ENCODE measurements around the gene PLBD1. TPM values are rescaled to one million over a fixed set of nuclear protein-coding genes. Genes with fewer than 3 reads are reported as not detected.

PLBD1 gene
- total and polyA plus RNA-seq, 7 donors, result 3.7 to 10.6 (median 6.5) TPM

DNA sequence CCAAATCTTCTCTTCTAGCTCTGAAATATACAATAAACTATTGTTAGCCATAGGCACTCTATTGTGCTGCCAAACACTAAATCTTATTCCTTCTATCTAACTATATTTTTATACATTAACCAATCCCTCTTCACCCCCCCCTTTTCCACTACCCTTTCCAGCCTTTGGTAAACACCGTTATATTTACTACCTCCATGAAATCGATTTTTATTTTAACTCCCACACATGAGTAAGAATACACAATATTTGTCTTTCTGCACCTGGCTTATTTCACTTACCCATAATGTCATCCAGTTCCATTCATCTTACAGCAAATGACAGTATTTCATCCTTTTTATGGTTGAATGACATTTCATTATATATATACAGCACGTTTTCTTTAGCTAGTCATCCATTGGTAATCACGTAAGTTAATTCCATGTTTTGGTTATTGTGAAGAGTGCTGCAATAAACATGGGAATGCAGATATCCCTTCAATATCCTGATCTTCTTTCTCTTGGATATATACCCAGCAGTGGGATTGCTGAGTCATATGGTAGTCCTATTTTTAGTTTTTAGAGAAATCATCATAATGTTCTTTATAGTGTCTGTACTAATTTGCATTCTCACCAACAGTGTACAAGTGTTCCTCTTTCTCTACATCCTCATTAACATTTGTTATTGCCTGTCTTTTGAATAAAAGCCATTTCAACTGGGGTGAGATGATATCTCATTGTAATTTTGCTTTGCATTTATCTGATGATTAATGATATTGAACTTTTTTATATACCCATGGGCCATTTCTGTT is 34.2 kb upstream of the PLBD1 start:
- WGBS, 3 donors, result 65 to 77% (median 70%) methylated on average over 4 of the region's 4 CpGs
- Histone ChIP-seq H3K27ac (no peak overlapping the region), H3K27me3 (ENCODE audit: insufficient read depth in 3 of 3, low read length in 2 of 3) (no peaks in the 10 kb centered on the region), H3K4me1 (no peaks in the 10 kb centered on the region), H3K4me3 (no peak overlapping the region), H3K36me3 (ENCODE audit: insufficient read depth in 1 of 2, low read depth in 1 of 2) (no peaks in the 10 kb centered on the region), H3K9me3 (peaks cover 28% of the 10 kb centered on the region)
- ATAC-seq, result no peak
- DNase-seq, result no peak
- TF ChIP-seq CTCF (IDR thresholded peaks at IDR 0.05), result no peak
- intact Hi-C loops (cut with DNase I), result no loop called here

GRCh38 chr12:14597480-14597879 is 29.8 kb upstream of the PLBD1 start:
- ATAC-seq (no peak), DNase-seq (no peak)
- TF ChIP-seq CTCF (IDR thresholded peaks at IDR 0.05), result no peak
- no peaks in the 10 kb centered on the region for H3K36me3 ChIP-seq (ENCODE audit: insufficient read depth in 1 of 2, low read depth in 1 of 2)
- no peaks in the 10 kb centered on the region for H3K4me1 ChIP-seq
- peaks cover 10% of the 10 kb centered on the region for H3K9me3 ChIP-seq
- WGBS, 3 donors, result 89 to 99% (median 93%) methylated on average over 3 of the region's 3 CpGs
- intact Hi-C loops (cut with DNase I), result no loop called here
- no peak overlapping the region for H3K4me3 ChIP-seq
- no peaks in the 10 kb centered on the region for H3K27me3 ChIP-seq (ENCODE audit: insufficient read depth in 3 of 3, low read length in 2 of 3)
- H3K27ac ChIP-seq, result no peak overlapping the region

DNA sequence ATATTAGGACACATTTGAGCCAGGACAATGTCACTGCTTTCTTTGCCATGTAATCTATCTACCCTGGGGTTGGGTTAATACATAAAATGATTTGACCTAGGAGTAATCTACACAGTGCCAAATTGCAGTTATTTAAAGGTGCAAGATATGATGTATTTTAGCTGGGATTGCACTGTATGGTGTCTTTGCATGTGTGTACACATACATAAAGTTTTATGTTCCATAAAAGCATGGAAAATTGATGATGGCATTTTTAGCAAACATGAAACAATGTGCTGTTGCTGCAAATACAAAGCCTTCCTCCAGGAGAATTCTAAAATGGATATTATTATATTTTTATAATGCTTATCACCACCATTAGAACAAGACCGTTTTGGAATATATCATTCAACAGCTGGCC is 24.0 kb upstream of the PLBD1 start:
- Histone ChIP-seq H3K4me1 (no peaks in the 10 kb centered on the region), H3K27ac (no peak overlapping the region), H3K27me3 (ENCODE audit: insufficient read depth in 3 of 3, low read length in 2 of 3) (no peaks in the 10 kb centered on the region), H3K36me3 (ENCODE audit: insufficient read depth in 1 of 2, low read depth in 1 of 2) (no peaks in the 10 kb centered on the region), H3K4me3 (no peak overlapping the region), H3K9me3 (peaks cover 2% of the 10 kb centered on the region)
- no peak for DNase-seq
- no peak for ATAC-seq
- no peak for TF ChIP-seq CTCF (IDR thresholded peaks at IDR 0.05)
- intact Hi-C loops (cut with DNase I), result no loop called here
- 29 to 43% (median 32%) methylated on average over 1 of the region's 1 CpG for WGBS, 3 donors

GRCh38 chr12:14589169-14590004 is 21.7 kb upstream of the PLBD1 start:
- Histone ChIP-seq H3K4me1 (no peaks in the 10 kb centered on the region), H3K27me3 (ENCODE audit: insufficient read depth in 3 of 3, low read length in 2 of 3) (no peaks in the 10 kb centered on the region), H3K9me3 (no peaks in the 10 kb centered on the region), H3K36me3 (ENCODE audit: insufficient read depth in 1 of 2, low read depth in 1 of 2) (no peaks in the 10 kb centered on the region), H3K4me3 (no peak overlapping the region), H3K27ac (no peak overlapping the region)
- intact Hi-C loops (cut with DNase I), result no loop called here
- no peak for DNase-seq
- 86 to 91% (median 89%) methylated on average over 16 to 18 of the region's 18 CpGs for WGBS, 3 donors
- ATAC-seq, result peak in 1 of 4 donors; percentile 17
- no peak for TF ChIP-seq CTCF (IDR thresholded peaks at IDR 0.05)
